Panc1 (cell line): ENCODE measurements around the gene ASTN2. TPM values are rescaled to one million over a fixed set of nuclear protein-coding genes. Genes with fewer than 3 reads are reported as not detected.

Experiments used
- ATAC-seq: fragments of 200-7000 bp; cut with Tn5 transposase; 2 replicates; pipeline ENCODE4 v1.9.1; 2020; ENCODE audit warnings: mild to moderate bottlenecking, moderate library complexity
- BruUV-seq: library from RNA; stranded (reverse); fragments of 400-500 nt; replicated peaks from 2 replicates; lab custom pipeline; 2021; lab: Mats Ljungman, UMichigan
- CTCF ChIA-PET: fragments of 300-600 bp; sonication (Branson Sonifier 250); formaldehyde crosslinking; loops from one replicate; lab custom pipeline; 2022; ENCODE audit warnings: antibody characterized with exemption; lab: Charles Lee
- POLR2A ChIA-PET: fragments of 300-600 bp; sonication (Branson Sonifier 250); formaldehyde crosslinking; loops from one replicate; lab custom pipeline; 2022; ENCODE audit warnings: antibody characterized with exemption; lab: Charles Lee
- DNase-seq: peaks from one replicate; pipeline ENCODE4 v3.0.0-alpha.2; 2010; ENCODE audit warnings: low read depth, low spot score
- H3K27ac ChIP-seq: 2 replicates; pipeline ENCODE4 v1.5.1; 2011; ENCODE audit warnings: mild to moderate bottlenecking, low read length, inconsistent platforms
- H3K27me3 ChIP-seq: fragments of 200-500 bp; sonication (Bioruptor generic); 2 replicates; pipeline ENCODE4 v1.6.0; 2014; ENCODE audit warnings: low read length, inconsistent platforms; ENCODE audit not compliant: control insufficient read depth, insufficient read depth
- H3K36me3 ChIP-seq: fragments of 200-500 bp; sonication (Bioruptor generic); 2 replicates; pipeline ENCODE4 v1.5.1; 2014; ENCODE audit warnings: inconsistent platforms, mild to moderate bottlenecking, low read length, moderate library complexity; ENCODE audit not compliant: control insufficient read depth, insufficient read depth
- H3K4me1 ChIP-seq: 2 replicates; pipeline ENCODE4 v1.5.1; 2011; ENCODE audit warnings: inconsistent platforms, mild to moderate bottlenecking, low read length, moderate library complexity; ENCODE audit not compliant: control insufficient read depth, insufficient read depth
- H3K4me3 ChIP-seq, 2 experiments: 2 replicates each; pipeline ENCODE4 v1.5.1; 2011 to 2012; ENCODE audit warnings: low read depth in 2 of 2, low read length in 2 of 2, mild to moderate bottlenecking in 2 of 2, inconsistent platforms in 1 of 2, moderate library complexity in 1 of 2
- H3K9me3 ChIP-seq: fragments of 200-500 bp; sonication (Bioruptor generic); 2 replicates; pipeline ENCODE4 v1.5.1; 2014; ENCODE audit warnings: low read depth, mild to moderate bottlenecking, inconsistent platforms, low read length, moderate library complexity; ENCODE audit not compliant: control insufficient read depth, insufficient read depth
- CTCF ChIP-seq: fragments of 450-650 bp; IDR thresholded peaks from 2 replicates; pipeline ENCODE4 v1.5.1; 2017; ENCODE audit warnings: mild to moderate bottlenecking
- POLR2AphosphoS5 ChIP-seq: IDR thresholded peaks from 2 replicates; pipeline ENCODE4 v1.6.1; 2012; ENCODE audit warnings: mild to moderate bottlenecking, low read depth, low read length, moderate library complexity
- REST ChIP-seq, 2 experiments: IDR thresholded peaks; 2 replicates each; pipeline ENCODE4 v1.6.1; 2011 to 2012; ENCODE audit warnings: low read depth in 2 of 2, control low read depth in 1 of 2, low read length in 1 of 2, mild to moderate bottlenecking in 1 of 2, moderate library complexity in 1 of 2; ENCODE audit not compliant: insufficient read depth in 1 of 2
- SIN3A ChIP-seq: IDR thresholded peaks from 2 replicates; pipeline ENCODE4 v1.6.1; 2012; ENCODE audit warnings: low read depth, mild to moderate bottlenecking, low read length, moderate library complexity, borderline replicate concordance; ENCODE audit not compliant: insufficient read depth
- TCF7L2 ChIP-seq: IDR thresholded peaks from 2 replicates; pipeline ENCODE4 v1.6.1; 2011; ENCODE audit warnings: mild to moderate bottlenecking, low read depth, low read length, inconsistent platforms
- in situ Hi-C: cut with HindIII; loops from 2 replicates; pipeline ENCODE4 v1.10.0; 2016; ENCODE audit warnings: low sequenced_read_pairs, low pct_unique_long_range_greater_than_20kb
- intact Hi-C: fragments of 100-400 bp; cut with micrococcal nuclease; formaldehyde crosslinking; loops from one replicate; pipeline ENCODE4 v1.10.0; 2022; ENCODE audit not compliant: unreplicated experiment
- total RNA-seq: library from RNA; stranded (reverse); gene quantifications from one replicate; pipeline ENCODE4 v1.2.1, GENCODE V29; 2021; ENCODE audit not compliant: unreplicated experiment

ASTN2 gene
- total RNA-seq, 1 experiment from 2014 or later: 3.9 TPM

- Histone ChIP-seq H3K4me3 (no peak overlapping the region), H3K27me3 (no peaks in the 10 kb centered on the region), H3K9me3 (no peaks in the 10 kb centered on the region), H3K36me3 (no peaks in the 10 kb centered on the region), H3K4me1 (no peaks in the 10 kb centered on the region), H3K27ac (no peak overlapping the region)
- no TSS peak for BruUV-seq
- in situ Hi-C loops (no loop called here), intact Hi-C loops (no loop called here)
- ATAC-seq: no peak
- DNase-seq: no peak
- ChIA-PET POLR2A (no interaction called here), CTCF (no interaction called here)
- TF ChIP-seq TCF7L2 (no peak), POLR2AphosphoS5 (no peak), CTCF (no peak), REST (IDR thresholded peaks at IDR 0.05; ENCODE audit: insufficient read depth in 1 of 2, low read depth in 2 of 2, low read length in 1 of 2) (no peak), SIN3A (no peak)
These were observed 100.9 kb downstream of the ASTN2 start for GRCh38 chr9:117313989-117314388.

- POLR2A ChIA-PET: no interaction called here
These were observed 107.2 kb downstream of the ASTN2 start for GRCh38 chr9:117307701-117308100.

More at GRCh38 chr9:117307701-117308100, 107.2 kb downstream of the ASTN2 start:
- DNase-seq (no peak), ATAC-seq (no peak)
- no peaks in the 10 kb centered on the region for H3K4me1 ChIP-seq
- no TSS peak for BruUV-seq
- in situ Hi-C loops: no loop called here
- H3K27me3 ChIP-seq: no peaks in the 10 kb centered on the region
- CTCF ChIA-PET: no interaction called here
- no peaks in the 10 kb centered on the region for H3K9me3 ChIP-seq
- intact Hi-C loops: no loop called here
- TF ChIP-seq CTCF (no peak), SIN3A (no peak), REST (IDR thresholded peaks at IDR 0.05; ENCODE audit: insufficient read depth in 1 of 2, low read depth in 2 of 2, low read length in 1 of 2) (no peak), TCF7L2 (no peak), POLR2AphosphoS5 (no peak)
- H3K4me3 ChIP-seq: no peak overlapping the region
- H3K27ac ChIP-seq: no peak overlapping the region
- no peaks in the 10 kb centered on the region for H3K36me3 ChIP-seq
